Endothelial cell of umbilical vein (primary cell): ENCODE results near the gene CYP39A1. TPM values are rescaled to one million over a fixed set of nuclear protein-coding genes. Genes with fewer than 3 reads are reported as not detected.

Experiments
- BruUV-seq: library from RNA; stranded (reverse); fragments of 400-500 nt; replicated peaks from 2 replicates; lab custom pipeline; 2021; lab: Mats Ljungman, UMichigan
- CTCF ChIA-PET: fragments of 300-600, 350-600 bp; sonication (Branson Sonifier 250); formaldehyde crosslinking; loops from one replicate; lab custom pipeline; 2021; ENCODE audit warnings: antibody characterized with exemption, inconsistent platforms; lab: Charles Lee
- POLR2A ChIA-PET: fragments of 300-600, 350-600 bp; sonication (Branson Sonifier 250); formaldehyde crosslinking; loops from one replicate; lab custom pipeline; 2021; ENCODE audit warnings: antibody characterized with exemption, inconsistent platforms; lab: Charles Lee
- DNase-seq: peaks from one replicate; pipeline ENCODE4 v3.0.0-alpha.2; 2011; ENCODE audit warnings: low read depth, low spot score
- FAIRE-seq: peaks from 2 replicates; lab custom pipeline; 2011; peaks lifted over from hg19 to GRCh38; lab: Jason Lieb, UNC
- H2AFZ ChIP-seq: 2 replicates; pipeline ENCODE4 v1.6.0; 2012; ENCODE audit warnings: low read depth, low read length, control low read depth, inconsistent platforms
- H3K27ac ChIP-seq: 2 replicates; pipeline ENCODE4 v1.5.1; 2011; ENCODE audit warnings: low read depth, mild to moderate bottlenecking, control low read depth, low read length, moderate library complexity; ENCODE audit not compliant: insufficient read depth
- H3K27me3 ChIP-seq, 2 experiments: 2 replicates each; pipeline versions ENCODE4 v1.6.0 to v1.6.1; 2011; ENCODE audit warnings: low read length in 2 of 2, mixed read lengths in 1 of 2; ENCODE audit not compliant: control insufficient read depth in 2 of 2, insufficient read depth in 2 of 2
- H3K36me3 ChIP-seq, 2 experiments: 2 replicates in 1 of 2; 3 replicates in 1 of 2; pipeline ENCODE4 v1.5.1; 2011; ENCODE audit warnings: low read length in 2 of 2, mild to moderate bottlenecking in 1 of 2, moderate library complexity in 1 of 2; ENCODE audit not compliant: control insufficient read depth in 2 of 2, insufficient read depth in 2 of 2; ENCODE audit errors: extremely low read depth in 1 of 2
- H3K4me1 ChIP-seq: 3 replicates; pipeline ENCODE4 v1.5.1; 2011; ENCODE audit warnings: mild to moderate bottlenecking, low read length; ENCODE audit not compliant: control insufficient read depth, insufficient read depth; ENCODE audit errors: extremely low read depth
- H3K4me2 ChIP-seq: 2 replicates; pipeline ENCODE4 v1.6.1; 2011; ENCODE audit warnings: low read length, control low read depth, mixed read lengths; ENCODE audit not compliant: insufficient read depth
- H3K4me3 ChIP-seq, 3 experiments: fragments of 200-600 bp in 1 of 3; sonication (generic), shearing (Covaris generic) in 1 of 3; replicated peaks in 1 of 3; 2 replicates each; pipeline ENCODE4 v1.5.1; 2011 to 2016; ENCODE audit warnings: control low read depth in 3 of 3, low read length in 3 of 3, mild to moderate bottlenecking in 2 of 3, inconsistent platforms in 1 of 3, low read depth in 1 of 3, moderate library complexity in 1 of 3; ENCODE audit not compliant: insufficient read depth in 1 of 3
- H3K79me2 ChIP-seq: 2 replicates; pipeline ENCODE4 v1.6.0; 2012; ENCODE audit warnings: low read length, inconsistent platforms; ENCODE audit not compliant: control insufficient read depth, insufficient read depth
- H3K9ac ChIP-seq: replicated peaks from 2 replicates; pipeline ENCODE3; 2011; ENCODE audit warnings: low read length, control low read depth; ENCODE audit not compliant: insufficient read depth; ENCODE audit errors: extremely low read depth
- H3K9me1 ChIP-seq: replicated peaks from 3 replicates; pipeline ENCODE4 v1.6.0; 2011; ENCODE audit warnings: mild to moderate bottlenecking, low read length; ENCODE audit not compliant: control insufficient read depth, insufficient read depth; ENCODE audit errors: extremely low read depth
- H3K9me3 ChIP-seq: replicated peaks from 2 replicates; pipeline ENCODE4 v1.5.1; 2012; ENCODE audit warnings: low read length, inconsistent platforms; ENCODE audit not compliant: control insufficient read depth, insufficient read depth
- H4K20me1 ChIP-seq: replicated peaks from 2 replicates; pipeline ENCODE3; 2011; ENCODE audit warnings: mild to moderate bottlenecking, low read length; ENCODE audit not compliant: control insufficient read depth, insufficient read depth; ENCODE audit errors: extremely low read depth
- EZH2 ChIP-seq: IDR thresholded peaks from 2 replicates; pipeline ENCODE4 v1.6.1; 2012; ENCODE audit warnings: borderline replicate concordance, low read depth, mild to moderate bottlenecking, moderate library complexity, low read length, inconsistent platforms; ENCODE audit not compliant: severe bottlenecking
- FOS ChIP-seq: IDR thresholded peaks from 2 replicates; pipeline ENCODE4 v1.6.1; 2011; ENCODE audit warnings: mild to moderate bottlenecking, low read length, moderate library complexity, borderline replicate concordance; ENCODE audit not compliant: insufficient read depth
- GATA2 ChIP-seq: IDR thresholded peaks from 2 replicates; pipeline ENCODE4 v1.7.0; 2011; ENCODE audit warnings: low read depth, mild to moderate bottlenecking, moderate library complexity, mixed read lengths, low read length; ENCODE audit not compliant: insufficient read length, insufficient read depth
- JUN ChIP-seq: IDR thresholded peaks from 2 replicates; pipeline ENCODE4 v1.6.1; 2011; ENCODE audit warnings: borderline replicate concordance, low read depth; ENCODE audit not compliant: insufficient read length, insufficient read depth
- MYC ChIP-seq: IDR thresholded peaks from one replicate; pipeline ENCODE4 v1.6.1; 2011; ENCODE audit warnings: mild to moderate bottlenecking, low read depth, low read length
- POLR2A ChIP-seq: IDR thresholded peaks from 2 replicates; pipeline ENCODE4 v1.6.1; 2012; ENCODE audit warnings: low read depth, mild to moderate bottlenecking, control low read depth, low read length
- POLR2AphosphoS5 ChIP-seq: IDR thresholded peaks from 2 replicates; pipeline ENCODE4 v1.6.1; 2012; ENCODE audit warnings: low read depth, mild to moderate bottlenecking, control low read depth, low read length, moderate library complexity; ENCODE audit not compliant: insufficient read depth
- dilution Hi-C: fragments of 300-500 bp; cut with MboI; formaldehyde crosslinking; loops from one replicate; pipeline ENCODE4 v1.15.0; 2019; ENCODE audit warnings: low sequenced_read_pairs; ENCODE audit not compliant: extremely low pct_ligation_motif_present
- intact Hi-C: fragments of 100-400 bp; cut with micrococcal nuclease; formaldehyde crosslinking; loops from one replicate; pipeline ENCODE4 v1.10.0; 2022
- polyA plus RNA-seq, 4 experiments: library from polyadenylated mRNA; depleted of rRNA in 3 of 4; stranded (reverse) in 3 of 4; unstranded in 1 of 4; fragments of >200 nt; gene quantifications; 2 replicates each; pipeline versions ENCODE4 v1.2.1 to v1.2.3, GENCODE V29; 2011 to 2012; ENCODE audit warnings: missing spikeins in 1 of 4
- total RNA-seq: library from RNA; stranded (reverse); gene quantifications from 2 replicates; pipeline ENCODE4 v1.2.3, GENCODE V29; 2021
- TF ChIP-seq, protein P1 (sequence below): IDR thresholded peaks from 2 replicates; pipeline ENCODE4 v1.6.1; 2011; ENCODE audit not compliant: insufficient read depth, insufficient read length
- TF ChIP-seq, protein P2 (sequence below), 2 donors: IDR thresholded peaks; 1 replicate in 1 of 2; 2 replicates in 1 of 2; pipeline ENCODE4 v1.5.1; 2011; ENCODE audit warnings: low read length in 2 of 2, mild to moderate bottlenecking in 2 of 2, moderate library complexity in 2 of 2, control low read depth in 1 of 2, inconsistent platforms in 1 of 2, low read depth in 1 of 2; ENCODE audit not compliant: insufficient read depth in 1 of 2; ENCODE audit errors: extremely low read depth in 1 of 2

The CYP39A1 gene
- total and polyA plus RNA-seq, 2 donors (not counting 3 experiments of a cell fraction or from before 2014, with no cell fraction given) = not detected

DNA sequence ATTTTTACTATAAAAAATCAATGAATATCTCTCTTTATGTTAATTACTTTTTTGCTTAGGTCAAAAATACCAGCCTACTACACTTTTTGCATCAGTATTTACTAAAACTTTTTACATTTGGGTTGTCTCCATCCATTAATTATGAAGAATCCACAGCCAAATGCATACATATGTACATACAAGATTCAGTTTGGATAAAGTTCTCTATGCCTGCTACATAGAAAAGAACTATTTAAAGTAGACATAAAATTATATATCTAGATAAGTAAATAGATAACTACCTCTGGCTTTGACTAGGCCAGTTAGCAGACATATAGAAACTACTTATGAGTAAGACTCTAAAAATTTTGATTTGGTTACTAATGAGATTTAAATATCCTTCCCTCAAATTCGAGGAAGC, 47.4 kb upstream of the CYP39A1 start:
- DNase-seq (no peak), FAIRE-seq (no peak)
- H3K4me1 ChIP-seq = no peaks in the 10 kb centered on the region
- intact Hi-C loops (no loop called here), dilution Hi-C loops (no loop called here)
- H2AFZ ChIP-seq = no peak overlapping the region
- POLR2A ChIA-PET = no interaction called here
- no peaks in the 10 kb centered on the region for H3K9me1 ChIP-seq
- H3K9ac ChIP-seq = no peak overlapping the region
- TF ChIP-seq POLR2A = no peak
- no peak for TF ChIP-seq FOS
- no peak for TF ChIP-seq POLR2AphosphoS5
- TF ChIP-seq, protein P1, sequence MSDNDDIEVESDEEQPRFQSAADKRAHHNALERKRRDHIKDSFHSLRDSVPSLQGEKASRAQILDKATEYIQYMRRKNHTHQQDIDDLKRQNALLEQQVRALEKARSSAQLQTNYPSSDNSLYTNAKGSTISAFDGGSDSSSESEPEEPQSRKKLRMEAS = no peak
- TF ChIP-seq GATA2 = no peak
- TF ChIP-seq MYC = no peak
- H3K27ac ChIP-seq = no peak overlapping the region
- no TSS peak for BruUV-seq
- H3K4me3 ChIP-seq = no peak overlapping the region
- no peaks in the 10 kb centered on the region for H3K9me3 ChIP-seq
- H3K4me2 ChIP-seq = no peak overlapping the region
- H3K36me3 ChIP-seq = no peaks in the 10 kb centered on the region
- CTCF ChIA-PET = no interaction called here
- H4K20me1 ChIP-seq = no peaks in the 10 kb centered on the region
- no peaks in the 10 kb centered on the region for H3K79me2 ChIP-seq
- peaks cover 0 to 6% of the 10 kb centered on the region in 2 experiments for H3K27me3 ChIP-seq

DNA sequence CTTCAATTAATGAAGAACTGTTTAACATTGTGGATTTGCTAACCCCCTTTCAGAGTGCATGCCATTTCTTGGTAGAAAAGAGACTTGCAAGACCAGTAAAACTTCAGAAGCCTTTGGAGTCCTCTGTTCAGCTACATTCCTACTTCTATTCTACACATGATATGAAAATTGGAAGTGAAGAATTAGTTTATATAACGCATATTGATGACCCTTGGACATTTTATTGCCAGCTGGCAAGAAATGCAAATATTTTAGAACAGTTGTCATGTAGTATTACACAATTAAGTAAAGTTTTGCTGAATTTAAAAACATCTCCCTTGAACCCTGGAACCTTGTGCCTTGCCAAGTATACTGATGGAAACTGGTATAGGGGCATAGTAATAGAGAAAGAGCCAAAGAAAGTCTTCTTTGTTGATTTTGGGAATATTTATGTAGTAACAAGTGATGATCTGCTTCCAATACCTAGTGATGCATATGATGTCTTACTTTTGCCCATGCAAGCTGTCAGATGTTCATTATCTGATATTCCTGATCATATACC, 38.4 kb upstream of the CYP39A1 start:
- FAIRE-seq = no peak
- POLR2A ChIA-PET = no interaction called here
- BruUV-seq = no TSS peak
- CTCF ChIA-PET = no interaction called here
- H3K9me3 ChIP-seq = no peaks in the 10 kb centered on the region
- no peak overlapping the region for H3K4me3 ChIP-seq
- no peak overlapping the region for H3K27ac ChIP-seq
- H3K27me3 ChIP-seq = peaks cover 0 to 3% of the 10 kb centered on the region in 2 experiments
- H3K4me2 ChIP-seq = no peak overlapping the region
- H3K36me3 ChIP-seq = no peaks in the 10 kb centered on the region
- dilution Hi-C loops = no loop called here
- no peaks in the 10 kb centered on the region for H4K20me1 ChIP-seq
- intact Hi-C loops = no loop called here
- TF ChIP-seq POLR2A (no peak), POLR2AphosphoS5 (no peak), MYC (no peak), GATA2 (no peak), EZH2 (no peak), FOS (no peak), JUN (no peak)
- TF ChIP-seq, protein P2, sequence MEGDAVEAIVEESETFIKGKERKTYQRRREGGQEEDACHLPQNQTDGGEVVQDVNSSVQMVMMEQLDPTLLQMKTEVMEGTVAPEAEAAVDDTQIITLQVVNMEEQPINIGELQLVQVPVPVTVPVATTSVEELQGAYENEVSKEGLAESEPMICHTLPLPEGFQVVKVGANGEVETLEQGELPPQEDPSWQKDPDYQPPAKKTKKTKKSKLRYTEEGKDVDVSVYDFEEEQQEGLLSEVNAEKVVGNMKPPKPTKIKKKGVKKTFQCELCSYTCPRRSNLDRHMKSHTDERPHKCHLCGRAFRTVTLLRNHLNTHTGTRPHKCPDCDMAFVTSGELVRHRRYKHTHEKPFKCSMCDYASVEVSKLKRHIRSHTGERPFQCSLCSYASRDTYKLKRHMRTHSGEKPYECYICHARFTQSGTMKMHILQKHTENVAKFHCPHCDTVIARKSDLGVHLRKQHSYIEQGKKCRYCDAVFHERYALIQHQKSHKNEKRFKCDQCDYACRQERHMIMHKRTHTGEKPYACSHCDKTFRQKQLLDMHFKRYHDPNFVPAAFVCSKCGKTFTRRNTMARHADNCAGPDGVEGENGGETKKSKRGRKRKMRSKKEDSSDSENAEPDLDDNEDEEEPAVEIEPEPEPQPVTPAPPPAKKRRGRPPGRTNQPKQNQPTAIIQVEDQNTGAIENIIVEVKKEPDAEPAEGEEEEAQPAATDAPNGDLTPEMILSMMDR (IDR thresholded peaks at IDR 0.05; ENCODE audit: extremely low read depth in 1 of 2, insufficient read depth in 1 of 2, low read depth in 1 of 2, low read length in 2 of 2) = no peak
- TF ChIP-seq, protein P1 = no peak
- DNase-seq = no peak
- H2AFZ ChIP-seq = no peak overlapping the region
- no peaks in the 10 kb centered on the region for H3K4me1 ChIP-seq
- no peaks in the 10 kb centered on the region for H3K9me1 ChIP-seq
- no peak overlapping the region for H3K9ac ChIP-seq
- H3K79me2 ChIP-seq = no peaks in the 10 kb centered on the region
